Large intestine (tissue), 3 donors: ENCODE results near the gene ANKRD11. TPM values are rescaled to one million over a fixed set of nuclear protein-coding genes. Genes with fewer than 3 reads are reported as not detected.

Experiments used
- DNase-seq, 2 donors: peaks; one replicate each; pipeline versions ENCODE4 v3.0.0 to v3.0.0-alpha.2; 2013
- H3K27ac ChIP-seq: one replicate; pipeline ENCODE4 v1.5.1; 2013; ENCODE audit warnings: low read length
- H3K27me3 ChIP-seq: 2 replicates; pipeline ENCODE4 v1.6.1; 2013; ENCODE audit warnings: low read length; ENCODE audit not compliant: control insufficient read depth, insufficient read depth
- H3K36me3 ChIP-seq: 2 replicates; pipeline ENCODE4 v1.6.1; 2013; ENCODE audit warnings: low read length; ENCODE audit not compliant: control insufficient read depth, insufficient read depth
- H3K4me1 ChIP-seq: one replicate; pipeline ENCODE4 v1.6.1; 2013; ENCODE audit warnings: low read length; ENCODE audit not compliant: control insufficient read depth, insufficient read depth
- H3K4me3 ChIP-seq: one replicate; pipeline ENCODE4 v1.5.1; 2013; ENCODE audit warnings: low read length
- H3K9me3 ChIP-seq: one replicate; pipeline ENCODE4 v1.6.1; 2013; ENCODE audit warnings: mild to moderate bottlenecking, low read depth, low read length, moderate library complexity; ENCODE audit not compliant: control insufficient read depth
- WGBS: methylation state at CpG from one replicate; pipeline ENCODE4 v1.1.5; 2013; ENCODE audit warnings: low lambda C conversion rate; ENCODE audit not compliant: insufficient coverage; 5-methylcytosine and 5-hydroxymethylcytosine counted together
- polyA plus RNA-seq: library from polyadenylated mRNA; unstranded; fragments of 120-200 nt; gene quantifications from one replicate; pipeline ENCODE4 v1.2.1, GENCODE V29; 2013

ANKRD11 gene
- polyA plus RNA-seq, 1 donor = 83.9 TPM

DNA sequence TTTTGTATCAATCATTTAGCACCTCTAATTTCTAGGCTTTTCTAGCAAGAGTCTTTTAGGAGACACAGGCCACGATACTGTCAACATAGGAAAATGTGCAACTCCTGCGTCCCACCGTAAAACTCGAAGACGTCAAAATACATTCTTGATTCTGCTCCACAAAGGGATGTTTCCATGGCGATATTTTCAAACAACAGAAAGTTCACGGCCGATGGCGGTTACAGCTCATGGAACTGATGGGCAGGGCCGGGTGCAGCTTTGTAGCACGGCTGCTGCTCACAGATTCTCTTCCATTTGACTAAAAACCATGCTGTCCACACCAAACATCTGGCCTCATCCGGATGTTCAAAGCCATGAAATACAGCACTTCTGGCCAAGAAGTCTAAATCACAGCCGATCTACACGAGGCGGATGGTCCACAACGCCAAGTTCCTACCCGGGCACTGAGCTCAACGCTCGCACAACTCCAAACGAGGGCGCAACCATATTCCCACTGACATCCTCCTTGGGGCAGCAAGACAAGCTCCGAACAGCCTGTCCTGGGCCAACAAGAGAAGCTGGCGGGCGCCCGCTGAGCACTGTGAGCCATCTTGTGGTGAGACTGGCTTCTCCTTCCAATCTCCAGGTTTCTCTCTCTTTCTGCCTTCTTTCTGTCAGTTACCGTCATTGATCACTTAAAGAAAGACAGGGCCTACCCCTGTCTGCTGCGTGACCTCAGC is 193.0 kb downstream of the ANKRD11 start:
- DNase-seq = no peak
- no peak overlapping the region for H3K27ac ChIP-seq
- WGBS = 100% methylated on average over 3 of the region's 27 CpGs
- H3K27me3 ChIP-seq = no peaks in the 10 kb centered on the region
- H3K4me3 ChIP-seq = no peak overlapping the region
- H3K36me3 ChIP-seq = peaks cover 32% of the 10 kb centered on the region
- H3K9me3 ChIP-seq = no peaks in the 10 kb centered on the region
- peaks cover 2% of the 10 kb centered on the region for H3K4me1 ChIP-seq

DNA sequence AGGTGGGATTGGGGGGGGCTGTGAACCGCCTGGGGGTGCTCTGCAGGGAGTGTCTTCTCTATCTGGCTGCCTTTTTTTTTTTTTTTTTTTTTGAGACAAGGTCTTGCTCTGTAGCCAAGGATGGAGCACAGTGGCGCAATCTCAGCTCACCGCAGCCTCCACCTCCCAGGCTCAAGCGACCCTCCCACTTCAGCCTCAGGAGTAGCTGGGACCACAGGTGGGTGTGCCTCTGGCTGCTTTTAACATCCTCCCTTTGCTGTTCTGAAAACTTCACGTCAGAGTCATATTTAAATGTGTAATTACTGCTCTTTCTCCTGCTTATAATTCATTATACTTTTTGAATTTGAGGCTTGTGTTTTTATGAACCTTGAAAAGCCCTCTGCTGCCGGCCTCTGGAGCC is 194.4 kb downstream of the ANKRD11 start:
- no peak overlapping the region for H3K27ac ChIP-seq
- H3K27me3 ChIP-seq = no peaks in the 10 kb centered on the region
- no peak for DNase-seq
- H3K4me1 ChIP-seq = peaks cover 2% of the 10 kb centered on the region
- peaks cover 33% of the 10 kb centered on the region for H3K36me3 ChIP-seq
- no peaks in the 10 kb centered on the region for H3K9me3 ChIP-seq
- H3K4me3 ChIP-seq = no peak overlapping the region
- WGBS = 86% methylated on average over 1 of the region's 6 CpGs

DNA sequence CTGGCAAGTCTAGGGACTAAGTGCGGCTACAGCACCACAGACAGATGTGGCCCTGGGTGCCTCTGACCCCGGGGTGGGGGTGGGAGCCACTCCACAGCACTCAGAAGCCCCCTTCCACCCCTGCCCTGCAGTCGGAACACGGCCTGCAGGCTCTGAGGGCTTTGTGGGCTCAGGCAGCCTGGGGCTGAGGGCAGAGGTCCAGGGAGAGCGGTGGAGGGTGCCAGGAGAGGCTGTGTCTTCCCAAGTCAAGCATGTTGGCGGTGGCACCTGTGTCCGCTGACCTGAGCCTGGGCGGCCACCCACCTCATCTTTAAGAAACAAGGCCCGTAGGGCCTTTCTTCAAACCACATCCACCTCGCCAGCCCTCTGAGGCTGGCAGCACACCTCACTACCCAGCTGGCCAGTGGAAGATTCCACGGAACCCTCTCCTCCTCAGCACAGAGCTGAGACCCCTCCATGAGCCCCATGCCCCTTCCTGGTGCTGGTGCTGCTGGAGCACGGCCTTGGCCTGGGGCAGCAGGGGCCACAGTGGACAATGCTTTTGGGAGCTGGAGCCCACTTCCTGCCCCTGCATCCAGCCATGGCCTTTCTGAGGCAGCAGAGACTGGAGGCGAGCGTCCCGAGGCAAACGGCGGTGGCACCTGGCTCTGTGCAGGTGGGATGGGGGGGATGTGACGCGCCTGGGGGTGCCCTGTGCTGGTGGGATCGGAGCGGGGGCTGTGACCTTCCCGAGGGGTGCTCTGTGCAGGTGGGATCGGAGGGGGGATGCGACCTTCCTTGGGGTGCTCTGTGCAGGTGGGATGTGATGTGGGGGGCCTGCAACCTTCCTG is 195.1 kb downstream of the ANKRD11 start:
- no peak for DNase-seq
- H3K27ac ChIP-seq = no peak overlapping the region
- H3K27me3 ChIP-seq = no peaks in the 10 kb centered on the region
- H3K4me1 ChIP-seq = peaks cover 2% of the 10 kb centered on the region
- H3K9me3 ChIP-seq = no peaks in the 10 kb centered on the region
- no peak overlapping the region for H3K4me3 ChIP-seq
- no CpG with 5 or more reads among the region's 24 CpGs for WGBS
- H3K36me3 ChIP-seq = peaks cover 35% of the 10 kb centered on the region

DNA sequence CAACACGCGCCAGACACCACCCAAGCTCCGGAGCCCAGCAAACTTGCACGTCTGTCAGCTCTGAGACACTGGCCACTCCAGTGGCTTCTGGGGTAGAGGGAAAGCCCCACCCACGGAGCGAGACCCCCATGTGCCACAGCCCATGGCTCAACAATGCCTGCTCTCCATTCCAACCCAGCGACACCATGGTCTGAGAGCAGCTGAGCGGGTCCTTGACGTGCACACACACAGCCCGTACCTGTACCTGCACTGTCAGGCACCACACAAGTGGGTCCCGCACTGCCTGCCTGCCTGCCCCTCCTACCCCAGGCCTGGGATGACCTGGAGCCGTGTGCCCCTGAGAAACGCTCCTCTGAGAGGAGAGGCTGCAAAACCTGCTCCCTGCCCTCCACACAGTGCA is 195.9 kb downstream of the ANKRD11 start:
- no CpG with 5 or more reads among the region's 13 CpGs for WGBS
- Histone ChIP-seq H3K36me3 (peaks cover 31% of the 10 kb centered on the region), H3K4me3 (no peak overlapping the region), H3K27ac (no peak overlapping the region), H3K4me1 (peaks cover 2% of the 10 kb centered on the region), H3K9me3 (no peaks in the 10 kb centered on the region), H3K27me3 (no peaks in the 10 kb centered on the region)
- DNase-seq = no peak

DNA sequence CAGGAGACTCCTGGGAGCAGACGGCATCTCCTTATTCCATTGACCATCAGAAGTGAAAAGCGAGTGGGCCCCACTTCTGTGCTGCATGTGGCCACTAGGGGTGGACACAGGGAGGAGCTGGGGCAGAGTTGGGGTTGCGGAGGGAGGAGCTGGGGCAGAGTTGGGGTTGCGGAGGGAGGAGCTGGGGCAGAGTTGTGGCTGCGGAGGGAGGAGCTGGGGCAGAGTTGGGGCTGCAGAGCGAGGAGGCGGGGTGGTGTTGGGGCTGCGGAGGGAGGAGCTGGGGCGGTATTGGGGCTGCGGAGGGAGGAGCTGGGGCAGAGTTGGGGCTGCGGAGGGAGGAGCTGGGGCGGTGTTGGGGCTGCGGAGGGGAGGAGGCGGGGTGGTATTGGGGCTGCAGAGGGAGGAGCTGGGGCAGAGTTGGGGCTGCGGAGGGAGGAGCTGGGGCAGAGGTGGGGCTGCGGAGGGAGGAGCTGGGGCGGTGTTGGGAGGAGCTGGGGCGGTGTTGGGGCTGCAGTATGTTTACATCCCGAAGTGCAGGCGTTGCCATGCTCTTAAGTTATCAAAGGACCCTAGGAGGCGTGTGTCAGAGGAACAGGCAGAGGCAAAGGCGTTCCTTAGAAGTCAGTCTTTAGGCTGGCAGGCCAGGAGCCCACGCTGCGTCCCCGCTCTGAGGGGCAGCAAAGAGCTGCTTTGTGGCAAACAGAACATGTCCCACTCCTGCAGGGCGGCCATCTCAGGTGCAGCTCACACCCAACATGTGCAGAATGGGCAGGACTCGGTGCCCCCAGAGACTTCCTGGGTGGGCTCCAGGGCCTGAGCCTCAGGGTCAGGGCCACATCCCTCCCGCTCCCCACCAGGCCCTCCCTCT is 196.9 kb downstream of the ANKRD11 start:
- DNase-seq = no peak
- no peak overlapping the region for H3K4me3 ChIP-seq
- no peaks in the 10 kb centered on the region for H3K27me3 ChIP-seq
- H3K9me3 ChIP-seq = no peaks in the 10 kb centered on the region
- H3K36me3 ChIP-seq = peaks cover 33% of the 10 kb centered on the region
- H3K4me1 ChIP-seq = peaks cover 2% of the 10 kb centered on the region
- no peak overlapping the region for H3K27ac ChIP-seq
- 80% methylated on average over 2 of the region's 28 CpGs for WGBS

DNA sequence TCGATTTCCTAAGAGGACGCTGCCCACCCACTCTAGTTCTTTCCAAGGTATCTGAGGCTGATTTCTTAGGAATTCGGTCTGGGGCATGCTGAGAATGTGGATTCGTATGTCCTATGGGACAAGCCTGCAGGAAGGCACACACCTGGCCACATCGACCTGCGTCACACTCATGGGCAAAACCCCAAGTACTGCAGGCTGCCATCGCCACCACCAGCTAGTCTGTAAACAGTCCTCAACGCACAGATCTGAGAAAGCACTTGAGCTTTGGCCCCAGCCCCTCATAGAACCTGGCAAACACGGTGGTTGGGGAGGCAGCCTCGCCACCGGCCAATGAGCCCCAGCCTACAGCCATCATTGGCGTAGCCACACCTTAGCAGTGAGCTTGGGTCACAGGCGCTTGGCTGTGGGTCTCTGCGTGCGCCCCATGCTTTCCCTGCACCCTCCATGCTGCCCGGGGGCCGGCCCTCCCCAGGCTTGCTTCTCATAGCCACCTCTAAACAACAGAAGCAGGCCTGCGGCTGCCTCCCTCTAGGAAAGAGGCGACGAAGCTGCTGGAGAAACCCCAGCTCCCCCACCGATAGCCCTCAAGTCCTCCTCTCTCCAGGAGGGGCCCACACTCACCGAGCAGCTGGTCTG is 197.8 kb downstream of the ANKRD11 start:
- WGBS = no CpG with 5 or more reads among the region's 22 CpGs
- Histone ChIP-seq H3K36me3 (peaks cover 36% of the 10 kb centered on the region), H3K27me3 (no peaks in the 10 kb centered on the region), H3K9me3 (no peaks in the 10 kb centered on the region), H3K4me3 (no peak overlapping the region), H3K27ac (no peak overlapping the region), H3K4me1 (peaks cover under 1% of the 10 kb centered on the region)
- DNase-seq = no peak

DNA sequence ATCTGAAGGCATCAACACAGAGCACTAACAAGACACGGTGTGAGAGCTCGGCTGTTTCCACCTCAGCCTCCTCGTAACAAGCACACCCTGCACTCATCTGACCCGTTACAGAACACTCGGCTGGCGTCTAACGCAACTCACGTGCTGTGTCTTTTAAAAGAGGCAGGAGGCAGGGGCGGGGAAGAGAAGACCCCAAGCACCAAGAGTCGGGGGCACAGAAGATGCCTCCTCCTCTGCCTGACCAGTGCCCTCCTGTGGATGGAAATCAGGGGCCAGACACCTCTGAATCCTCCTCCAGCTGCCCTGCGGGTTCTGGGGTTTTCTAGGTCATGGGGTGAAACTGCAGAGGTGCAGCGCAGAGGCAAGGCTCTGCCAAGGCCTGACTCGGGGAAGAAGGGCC is 198.6 kb downstream of the ANKRD11 start:
- Histone ChIP-seq H3K9me3 (no peaks in the 10 kb centered on the region), H3K27me3 (no peaks in the 10 kb centered on the region), H3K27ac (no peak overlapping the region), H3K4me1 (no peaks in the 10 kb centered on the region), H3K36me3 (peaks cover 40% of the 10 kb centered on the region), H3K4me3 (no peak overlapping the region)
- no peak for DNase-seq
- WGBS = no CpG with 5 or more reads among the region's 13 CpGs

DNA sequence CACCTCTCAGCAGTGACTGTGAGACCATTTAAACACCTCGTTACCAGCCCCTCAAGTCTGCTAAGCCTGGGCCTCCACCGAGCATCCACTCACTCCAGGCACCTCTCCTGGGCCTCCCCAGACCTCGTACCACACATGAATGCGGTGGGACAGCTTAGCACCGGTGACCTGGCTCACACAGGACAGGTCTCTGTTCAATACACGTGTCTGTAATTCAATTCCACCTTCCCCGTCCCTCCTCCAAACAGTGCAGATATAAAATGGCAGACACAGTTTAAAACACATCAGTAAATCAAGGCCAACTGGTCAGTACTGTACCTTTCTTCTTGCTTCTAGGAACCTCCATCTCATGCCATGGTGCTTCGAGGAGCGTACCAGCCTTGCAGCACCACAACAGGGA is 199.0 kb downstream of the ANKRD11 start:
- Histone ChIP-seq H3K27ac (no peak overlapping the region), H3K36me3 (peaks cover 45% of the 10 kb centered on the region)
- 100% methylated on average over 1 of the region's 9 CpGs for WGBS

DNA sequence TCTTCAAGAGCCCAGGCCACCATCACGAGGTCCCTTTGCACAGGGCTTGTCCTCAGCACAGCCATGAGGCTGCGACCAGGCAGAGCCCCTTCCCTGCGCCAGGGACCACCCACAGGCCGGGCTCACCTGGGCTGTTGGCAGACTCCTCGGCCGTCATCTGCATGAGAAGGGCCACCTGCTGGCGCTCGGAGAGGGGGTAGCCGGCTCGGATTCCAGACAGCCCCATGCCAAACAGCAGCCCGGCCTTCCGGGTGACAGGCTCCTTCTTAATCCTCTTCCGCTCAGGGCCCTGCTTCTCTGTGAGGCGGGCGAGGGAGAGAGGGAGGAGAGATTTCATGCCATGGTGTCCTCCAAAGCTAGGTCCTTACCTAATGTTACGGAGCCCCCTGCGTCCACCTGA is 199.5 kb downstream of the ANKRD11 start:
- H3K4me3 ChIP-seq = no peak overlapping the region
- H3K9me3 ChIP-seq = no peaks in the 10 kb centered on the region
- no CpG with 5 or more reads among the region's 17 CpGs for WGBS
- no peak for DNase-seq
- H3K27ac ChIP-seq = no peak overlapping the region
- no peaks in the 10 kb centered on the region for H3K27me3 ChIP-seq
- H3K36me3 ChIP-seq = peaks cover 49% of the 10 kb centered on the region
- H3K4me1 ChIP-seq = no peaks in the 10 kb centered on the region

More for the DNA sequence above, 199.0 kb downstream of the ANKRD11 start:
- Histone ChIP-seq H3K4me3 (no peak overlapping the region), H3K9me3 (no peaks in the 10 kb centered on the region), H3K4me1 (no peaks in the 10 kb centered on the region), H3K27me3 (no peaks in the 10 kb centered on the region)
- DNase-seq = no peak

DNA sequence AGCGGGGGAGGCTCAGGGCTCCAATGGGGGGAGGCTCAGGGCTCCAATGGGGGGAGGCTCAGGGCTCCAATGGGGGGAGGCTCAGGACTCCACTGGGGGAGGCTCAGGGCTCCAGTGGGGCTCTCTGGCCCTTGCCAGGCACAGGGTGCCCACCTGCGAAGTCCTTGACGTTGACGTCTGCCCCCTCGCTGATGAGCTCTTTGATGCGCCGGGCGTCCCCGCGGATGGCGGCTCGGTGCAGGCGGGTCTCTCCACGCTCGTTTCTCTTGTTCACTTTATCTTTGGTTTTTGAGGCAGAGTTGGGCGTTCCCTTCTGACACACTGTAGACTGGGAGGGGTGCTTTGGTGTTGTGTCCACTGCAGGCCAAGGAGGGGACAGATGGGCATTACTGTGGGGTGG is 199.9 kb downstream of the ANKRD11 start:
- Histone ChIP-seq H3K36me3 (peaks cover 53% of the 10 kb centered on the region), H3K9me3 (no peaks in the 10 kb centered on the region), H3K27me3 (no peaks in the 10 kb centered on the region), H3K27ac (no peak overlapping the region), H3K4me1 (no peaks in the 10 kb centered on the region), H3K4me3 (no peak overlapping the region)
- no peak for DNase-seq
- WGBS = no CpG with 5 or more reads among the region's 16 CpGs
